Calu3 (cell line): ENCODE results near the gene PLA2G2A. TPM values are rescaled to one million over a fixed set of nuclear protein-coding genes. Genes with fewer than 3 reads are reported as not detected.

Experiments
- BruUV-seq: library from RNA; stranded (reverse); fragments of 400-500 nt; replicated peaks from 2 replicates; lab custom pipeline; 2021; lab: Mats Ljungman, UMichigan
- CTCF ChIA-PET: fragments of 300-600 bp; sonication (Branson Sonifier 250); formaldehyde crosslinking; loops from one replicate; lab custom pipeline; 2022; ENCODE audit warnings: antibody characterized with exemption; lab: Charles Lee
- DNase-seq: peaks from one replicate; pipeline ENCODE4 v3.0.0; 2022
- H3K27ac Mint-ChIP-seq: one replicate; pipeline ENCODE4 v1.8.0; 2022; ENCODE audit warnings: mixed read lengths; ENCODE audit not compliant: unreplicated experiment
- H3K27me3 Mint-ChIP-seq: one replicate; pipeline ENCODE4 v1.8.0; 2022; ENCODE audit warnings: mixed read lengths; ENCODE audit not compliant: unreplicated experiment
- H3K36me3 Mint-ChIP-seq: one replicate; pipeline ENCODE4 v1.8.0; 2022; ENCODE audit warnings: mild to moderate bottlenecking, moderate library complexity, mixed read lengths; ENCODE audit not compliant: insufficient read depth, unreplicated experiment
- H3K4me1 Mint-ChIP-seq: one replicate; pipeline ENCODE4 v1.8.0; 2022; ENCODE audit warnings: mild to moderate bottlenecking, low read depth, mixed read lengths; ENCODE audit not compliant: unreplicated experiment
- H3K4me3 Mint-ChIP-seq: one replicate; pipeline ENCODE4 v1.8.0; 2022; ENCODE audit warnings: mild to moderate bottlenecking, low read depth, moderate library complexity, mixed read lengths; ENCODE audit not compliant: unreplicated experiment
- H3K9me3 Mint-ChIP-seq: one replicate; pipeline ENCODE4 v1.8.0; 2022; ENCODE audit warnings: low read depth, mixed read lengths; ENCODE audit not compliant: unreplicated experiment
- intact Hi-C: fragments of 100-400 bp; cut with micrococcal nuclease; formaldehyde crosslinking; loops from one replicate; pipeline ENCODE4 v1.10.0; 2022; ENCODE audit not compliant: unreplicated experiment
- total RNA-seq: library from RNA; stranded (reverse); gene quantifications from 2 replicates; pipeline ENCODE4 v1.2.3, GENCODE V29; 2022
- TF ChIP-seq, protein P1 (sequence below): fragments of 200-600 bp; IDR thresholded peaks from one replicate; pipeline ENCODE4 v1.8.0; 2022; ENCODE audit warnings: antibody characterized with exemption; ENCODE audit not compliant: unreplicated experiment

Gene PLA2G2A
- total RNA-seq, 1 experiment from 2014 or later = not detected

DNA sequence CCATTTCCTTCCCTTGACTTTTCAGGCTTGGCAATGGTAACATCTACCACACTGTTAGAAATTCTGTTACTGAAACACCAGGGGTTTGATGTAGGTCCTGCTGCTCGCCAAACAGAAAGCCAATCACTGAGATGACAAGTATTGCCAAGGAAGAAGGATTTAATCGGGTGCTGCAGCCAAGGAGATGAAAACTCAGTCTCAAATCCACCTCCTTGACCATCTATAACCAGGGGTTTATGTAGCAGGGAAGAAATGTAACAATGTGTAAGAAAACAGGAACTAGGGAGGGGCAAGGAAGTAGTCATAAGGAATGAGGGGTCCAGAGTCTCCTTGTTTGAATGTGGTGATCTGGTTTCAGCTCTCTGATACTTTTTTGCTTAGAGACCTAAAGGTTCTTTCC, 25.4 kb downstream of the PLA2G2A start:
- Mint-ChIP-seq H3K4me1 (peaks cover 3% of the 10 kb centered on the region), H3K9me3 (peaks cover 8% of the 10 kb centered on the region), H3K36me3 (no peaks in the 10 kb centered on the region), H3K27ac (no peak overlapping the region), H3K4me3 (no peak overlapping the region), H3K27me3 (peaks cover 28% of the 10 kb centered on the region)
- TF ChIP-seq, protein P1, sequence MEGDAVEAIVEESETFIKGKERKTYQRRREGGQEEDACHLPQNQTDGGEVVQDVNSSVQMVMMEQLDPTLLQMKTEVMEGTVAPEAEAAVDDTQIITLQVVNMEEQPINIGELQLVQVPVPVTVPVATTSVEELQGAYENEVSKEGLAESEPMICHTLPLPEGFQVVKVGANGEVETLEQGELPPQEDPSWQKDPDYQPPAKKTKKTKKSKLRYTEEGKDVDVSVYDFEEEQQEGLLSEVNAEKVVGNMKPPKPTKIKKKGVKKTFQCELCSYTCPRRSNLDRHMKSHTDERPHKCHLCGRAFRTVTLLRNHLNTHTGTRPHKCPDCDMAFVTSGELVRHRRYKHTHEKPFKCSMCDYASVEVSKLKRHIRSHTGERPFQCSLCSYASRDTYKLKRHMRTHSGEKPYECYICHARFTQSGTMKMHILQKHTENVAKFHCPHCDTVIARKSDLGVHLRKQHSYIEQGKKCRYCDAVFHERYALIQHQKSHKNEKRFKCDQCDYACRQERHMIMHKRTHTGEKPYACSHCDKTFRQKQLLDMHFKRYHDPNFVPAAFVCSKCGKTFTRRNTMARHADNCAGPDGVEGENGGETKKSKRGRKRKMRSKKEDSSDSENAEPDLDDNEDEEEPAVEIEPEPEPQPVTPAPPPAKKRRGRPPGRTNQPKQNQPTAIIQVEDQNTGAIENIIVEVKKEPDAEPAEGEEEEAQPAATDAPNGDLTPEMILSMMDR = no peak
- BruUV-seq = no TSS peak
- intact Hi-C loops = no loop called here
- CTCF ChIA-PET = no interaction called here
- no peak for DNase-seq

DNA sequence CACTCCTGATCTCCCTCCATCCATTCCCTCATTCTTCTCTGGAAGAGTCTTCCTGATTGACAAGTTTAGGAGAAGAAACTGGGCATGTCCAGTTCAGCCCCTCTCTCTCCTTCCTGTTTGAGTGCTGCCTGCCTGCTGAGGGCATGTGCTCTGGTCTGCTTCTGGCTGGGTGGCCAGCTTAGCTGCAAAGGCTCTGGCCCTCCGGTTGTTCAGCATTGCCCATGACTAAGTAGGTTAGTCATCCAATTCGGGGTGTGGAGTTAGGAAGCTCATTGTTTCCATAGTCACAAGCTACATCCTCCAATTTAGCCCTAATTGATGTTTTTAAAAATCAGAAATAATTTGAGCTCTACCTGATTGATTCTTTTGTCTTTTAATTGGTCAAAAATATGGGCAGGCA, 30.4 kb downstream of the PLA2G2A start:
- CTCF ChIA-PET = no interaction called here

DNA sequence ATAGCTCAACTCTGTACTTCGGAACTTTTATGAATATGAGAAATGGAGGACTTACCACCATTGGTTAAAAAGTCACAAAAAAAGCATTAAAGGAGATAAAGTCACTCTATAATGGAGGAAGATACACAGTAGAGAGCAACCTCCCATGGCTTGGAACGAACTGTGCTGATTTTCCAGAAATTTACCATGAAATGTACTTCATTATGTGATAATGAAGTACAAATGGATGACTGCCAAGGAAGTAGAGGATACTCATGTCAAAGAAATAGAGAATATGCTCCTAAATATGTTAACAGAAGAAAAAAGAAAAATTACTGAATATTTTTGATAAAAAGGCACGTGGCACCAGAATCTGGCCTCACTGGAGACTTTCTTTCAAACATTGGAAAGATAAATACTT, 32.4 kb downstream of the PLA2G2A start:
- Mint-ChIP-seq H3K27ac (no peak overlapping the region), H3K4me1 (peaks cover 9% of the 10 kb centered on the region), H3K36me3 (no peaks in the 10 kb centered on the region), H3K27me3 (no peaks in the 10 kb centered on the region), H3K9me3 (peaks cover 3% of the 10 kb centered on the region), H3K4me3 (no peak overlapping the region)
- TF ChIP-seq, protein P1 = no peak
- intact Hi-C loops = no loop called here
- no TSS peak for BruUV-seq
- no peak for DNase-seq
- CTCF ChIA-PET = no interaction called here

More for the DNA sequence above, 30.4 kb downstream of the PLA2G2A start:
- H3K27ac Mint-ChIP-seq = peak overlapping the region; percentile 64
- TF ChIP-seq, protein P1 = no peak
- no TSS peak for BruUV-seq
- intact Hi-C loops = no loop called here
- H3K27me3 Mint-ChIP-seq = peaks cover under 1% of the 10 kb centered on the region
- peaks cover 9% of the 10 kb centered on the region for H3K4me1 Mint-ChIP-seq
- peaks cover 3% of the 10 kb centered on the region for H3K9me3 Mint-ChIP-seq
- peak; percentile 46 for DNase-seq
- no peaks in the 10 kb centered on the region for H3K36me3 Mint-ChIP-seq
- H3K4me3 Mint-ChIP-seq = no peak overlapping the region

DNA sequence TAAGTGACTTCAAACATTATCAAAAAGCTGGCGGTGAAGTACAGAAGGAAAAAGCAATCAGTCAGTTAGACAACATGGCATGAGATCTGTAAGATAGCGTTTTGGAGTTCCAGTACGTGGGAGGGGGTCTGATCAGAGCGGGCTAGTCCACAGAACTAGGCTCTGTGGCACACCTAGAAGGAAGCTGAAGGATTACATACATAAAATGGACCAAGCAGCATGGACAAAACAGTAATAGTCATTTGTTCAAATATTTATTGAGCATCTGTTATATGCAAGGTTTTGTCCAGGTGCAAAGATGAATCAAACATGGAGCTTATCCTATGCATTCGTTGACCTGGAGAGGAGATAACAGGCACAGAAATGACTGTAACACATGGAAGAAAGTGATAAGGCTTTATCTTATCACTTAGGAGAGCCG, 33.1 kb downstream of the PLA2G2A start:
- CTCF ChIA-PET = no interaction called here
- H3K27me3 Mint-ChIP-seq = no peaks in the 10 kb centered on the region
- no peaks in the 10 kb centered on the region for H3K36me3 Mint-ChIP-seq
- H3K4me1 Mint-ChIP-seq = peaks cover 9% of the 10 kb centered on the region
- TF ChIP-seq, protein P1 = no peak
- intact Hi-C loops = no loop called here
- peaks cover 3% of the 10 kb centered on the region for H3K9me3 Mint-ChIP-seq
- H3K27ac Mint-ChIP-seq = no peak overlapping the region
- no TSS peak for BruUV-seq
- no peak for DNase-seq
- H3K4me3 Mint-ChIP-seq = no peak overlapping the region
